NCI-H1930 (cell line): ENCODE results near the gene SERPINA10.

Source experiments
- DNase-seq, 2 experiments: peaks; one replicate each; lab custom pipeline; 2025; lab: John Stamatoyannopoulos, UW

Gene SERPINA10, protein sequence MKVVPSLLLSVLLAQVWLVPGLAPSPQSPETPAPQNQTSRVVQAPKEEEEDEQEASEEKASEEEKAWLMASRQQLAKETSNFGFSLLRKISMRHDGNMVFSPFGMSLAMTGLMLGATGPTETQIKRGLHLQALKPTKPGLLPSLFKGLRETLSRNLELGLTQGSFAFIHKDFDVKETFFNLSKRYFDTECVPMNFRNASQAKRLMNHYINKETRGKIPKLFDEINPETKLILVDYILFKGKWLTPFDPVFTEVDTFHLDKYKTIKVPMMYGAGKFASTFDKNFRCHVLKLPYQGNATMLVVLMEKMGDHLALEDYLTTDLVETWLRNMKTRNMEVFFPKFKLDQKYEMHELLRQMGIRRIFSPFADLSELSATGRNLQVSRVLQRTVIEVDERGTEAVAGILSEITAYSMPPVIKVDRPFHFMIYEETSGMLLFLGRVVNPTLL

DNA sequence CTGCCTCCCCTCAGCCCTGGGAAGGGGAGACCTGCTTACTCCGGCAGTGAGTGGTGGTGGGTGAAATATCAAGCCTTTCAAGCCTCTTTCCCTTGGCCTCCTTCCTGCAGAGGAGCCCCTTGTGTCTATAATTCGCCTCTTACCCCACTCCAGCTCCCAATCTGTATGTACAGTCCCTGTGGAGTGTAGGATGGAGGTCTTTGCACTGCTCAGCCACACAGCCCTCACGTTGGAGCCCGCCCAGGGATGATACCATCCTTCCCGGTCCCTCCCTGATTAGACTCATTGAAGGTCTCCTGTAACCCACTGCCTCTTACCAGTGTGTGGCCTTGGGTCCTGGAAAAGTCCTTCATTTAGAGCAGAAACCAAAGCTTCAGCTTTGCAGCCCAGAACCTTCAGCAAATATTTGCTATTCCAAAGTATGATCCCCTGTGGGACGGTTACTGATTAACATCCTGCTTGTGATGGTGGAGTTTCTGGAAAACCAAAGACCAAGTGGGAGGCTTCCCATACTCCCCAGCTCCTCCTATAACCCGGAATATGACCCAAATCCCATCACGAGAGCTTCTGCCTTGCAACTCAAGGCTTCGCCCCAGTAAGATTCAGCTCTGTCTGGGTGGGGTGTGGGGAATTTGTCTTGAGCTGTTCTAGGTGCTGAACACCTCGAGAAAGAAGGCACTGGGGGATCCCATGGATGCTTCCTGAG lies at the start of gene SERPINA10:
TSS of gene SERPINA10 (minus strand) at position 397 of the 706 bp plus-strand sequence. CDS start 2,675 bp downstream, outside the sequence.
- DNase-seq = no peak

DNA sequence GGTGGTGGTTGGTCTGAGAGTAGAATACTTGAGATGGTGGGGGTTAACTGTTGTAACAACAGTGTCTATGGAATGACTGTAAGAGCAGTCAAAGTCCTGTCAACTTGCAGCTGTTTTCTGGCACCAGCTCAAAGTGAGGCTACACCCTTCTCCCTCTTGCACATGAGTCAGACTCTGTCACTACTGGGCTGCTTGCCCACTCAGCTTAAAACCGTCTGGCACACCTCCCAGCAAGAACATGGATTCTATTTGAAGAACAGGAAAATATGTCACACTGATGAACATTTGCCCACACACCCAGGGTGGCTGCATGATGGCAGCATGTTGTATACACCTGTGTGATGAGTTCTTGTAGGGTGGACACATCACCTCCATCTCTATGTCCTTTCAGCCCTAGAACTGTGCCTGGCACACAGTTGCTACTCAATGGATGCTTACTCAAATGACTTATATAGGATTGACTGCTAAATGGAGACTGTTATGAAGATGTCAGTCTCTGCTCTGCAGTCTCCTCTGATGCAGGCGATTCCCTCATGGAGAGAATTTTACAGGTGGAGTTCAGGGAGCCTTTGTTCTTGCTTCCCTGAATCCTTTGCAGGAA lies 49.4 kb upstream of the SERPINA10 start:
- no peak for DNase-seq

DNA sequence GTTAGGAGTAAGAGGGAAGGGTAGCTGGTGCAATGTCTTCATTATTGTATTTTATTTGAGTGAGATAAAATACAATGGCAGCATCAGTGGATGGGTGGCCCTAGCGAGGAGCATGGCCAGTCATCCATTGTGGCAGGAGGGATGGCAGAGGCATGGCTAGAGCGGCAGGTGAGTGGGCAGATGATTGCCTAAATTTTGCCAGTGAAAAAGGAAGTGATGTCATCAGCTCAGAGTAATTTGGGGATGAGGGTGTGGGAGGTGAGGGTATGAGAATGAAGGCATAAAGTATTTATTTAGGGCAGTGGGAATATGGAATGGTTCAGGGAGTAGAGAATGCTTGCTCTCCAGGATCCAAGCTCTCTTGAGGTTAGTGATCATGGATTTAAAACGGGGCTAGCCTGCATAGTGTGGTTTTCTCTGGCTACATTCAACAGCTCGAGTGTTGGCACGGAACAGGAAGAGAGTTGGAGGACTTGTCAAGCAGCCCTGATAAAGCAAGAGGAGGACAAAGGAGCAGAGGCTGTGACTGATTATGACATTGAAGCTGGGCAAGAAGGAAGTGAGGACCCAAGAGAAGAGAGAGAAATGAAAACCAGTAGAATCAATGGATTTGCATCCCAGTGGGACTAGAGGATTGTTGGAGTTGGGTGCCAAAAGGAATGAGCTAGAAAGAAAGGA lies 48.7 kb upstream of the SERPINA10 start:
- DNase-seq = no peak

DNA sequence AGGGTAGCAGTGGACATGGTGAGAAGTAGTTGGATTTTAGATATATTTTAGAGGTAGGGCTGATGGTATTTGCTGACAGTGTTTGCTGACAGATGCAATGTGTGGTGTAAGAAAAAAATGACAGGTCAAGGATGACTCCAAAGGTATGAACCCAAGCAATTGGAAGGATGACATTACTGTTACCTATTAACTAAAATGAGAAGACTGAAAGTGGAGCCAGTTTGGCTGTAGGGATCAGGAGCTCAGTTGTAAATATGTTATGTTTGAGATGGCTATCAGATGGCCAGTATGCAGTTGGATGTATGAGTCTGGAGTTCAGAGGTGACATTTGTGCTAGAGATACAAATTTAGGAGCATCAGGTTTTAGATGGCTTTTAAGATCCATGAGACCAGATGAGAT lies 47.5 kb upstream of the SERPINA10 start:
- no peak for DNase-seq

DNA sequence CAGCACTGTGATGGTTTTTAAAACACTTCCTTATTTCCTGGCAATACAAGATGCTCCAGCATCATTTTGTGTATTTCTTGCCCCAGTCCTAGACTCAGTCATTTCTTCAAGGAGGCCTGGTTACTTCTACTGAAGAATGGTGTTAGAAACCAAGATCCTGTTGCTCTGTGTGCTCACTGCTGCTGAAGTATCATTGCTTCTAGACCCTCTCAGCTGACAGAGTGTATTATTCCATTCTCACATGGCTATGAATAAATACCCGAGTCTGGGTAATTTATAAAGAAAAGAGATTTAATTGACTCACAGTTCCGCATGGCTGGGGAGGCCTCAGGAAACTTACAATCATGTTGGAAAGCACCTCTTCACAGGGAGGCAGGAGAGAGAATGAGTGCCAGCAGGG lies 45.0 kb upstream of the SERPINA10 start:
- DNase-seq = no peak

DNA sequence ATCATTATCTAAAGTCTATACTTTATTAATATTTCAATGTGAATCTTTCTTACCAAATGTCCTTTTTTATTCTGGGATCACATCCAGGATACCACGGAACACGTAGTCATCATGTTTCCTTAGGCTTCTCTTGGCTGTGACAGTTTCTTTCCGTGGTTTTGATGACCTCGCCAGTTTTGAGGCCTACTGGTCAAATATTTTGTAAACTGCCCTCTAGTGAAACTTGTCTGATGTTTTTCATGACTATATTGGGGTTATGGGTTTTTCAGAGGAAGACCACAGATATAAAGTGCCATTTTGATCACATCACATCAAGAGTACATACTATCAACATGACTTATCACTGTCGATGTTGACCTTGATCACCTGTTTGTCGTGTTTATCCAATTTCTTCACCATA lies 44.2 kb upstream of the SERPINA10 start:
- DNase-seq = no peak

DNA sequence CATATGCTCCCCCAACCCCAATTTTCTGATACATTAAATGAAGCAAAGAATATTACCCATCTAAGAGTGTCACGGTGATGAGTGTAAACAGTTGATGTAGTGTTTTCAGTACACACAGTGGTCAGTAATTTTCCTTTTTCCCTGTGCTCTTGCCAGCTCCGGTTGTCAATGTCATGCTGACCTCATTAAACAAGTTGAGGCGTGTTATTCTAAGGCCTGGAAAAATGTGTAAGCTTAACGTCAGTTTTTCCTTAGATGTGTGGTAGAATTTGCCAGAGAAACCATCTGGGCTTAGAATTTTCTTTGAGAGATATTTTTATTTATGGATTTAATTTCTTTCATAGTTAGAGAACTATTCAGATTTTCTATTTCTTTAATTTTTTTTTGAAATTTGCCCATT lies 41.8 kb upstream of the SERPINA10 start:
- DNase-seq = no peak

DNA sequence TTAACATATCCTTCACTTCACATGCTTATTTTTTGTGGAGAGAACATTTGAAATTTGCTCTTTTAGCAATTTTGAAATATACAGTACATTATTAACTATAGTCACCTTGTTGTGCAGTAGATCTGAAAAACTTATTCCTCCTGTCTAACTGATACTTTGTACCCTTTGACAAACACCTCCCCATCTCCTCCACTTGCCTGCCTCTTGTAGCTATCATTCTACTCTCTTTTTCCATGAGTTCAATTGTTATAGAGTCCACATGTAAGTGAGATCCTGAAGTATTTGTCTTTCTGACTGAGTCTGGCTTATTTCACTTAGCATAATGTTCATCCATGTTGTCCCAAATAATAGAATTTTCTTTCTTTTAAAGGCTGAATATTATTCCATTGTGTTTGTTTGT lies 39.5 kb upstream of the SERPINA10 start:
- no peak for DNase-seq

DNA sequence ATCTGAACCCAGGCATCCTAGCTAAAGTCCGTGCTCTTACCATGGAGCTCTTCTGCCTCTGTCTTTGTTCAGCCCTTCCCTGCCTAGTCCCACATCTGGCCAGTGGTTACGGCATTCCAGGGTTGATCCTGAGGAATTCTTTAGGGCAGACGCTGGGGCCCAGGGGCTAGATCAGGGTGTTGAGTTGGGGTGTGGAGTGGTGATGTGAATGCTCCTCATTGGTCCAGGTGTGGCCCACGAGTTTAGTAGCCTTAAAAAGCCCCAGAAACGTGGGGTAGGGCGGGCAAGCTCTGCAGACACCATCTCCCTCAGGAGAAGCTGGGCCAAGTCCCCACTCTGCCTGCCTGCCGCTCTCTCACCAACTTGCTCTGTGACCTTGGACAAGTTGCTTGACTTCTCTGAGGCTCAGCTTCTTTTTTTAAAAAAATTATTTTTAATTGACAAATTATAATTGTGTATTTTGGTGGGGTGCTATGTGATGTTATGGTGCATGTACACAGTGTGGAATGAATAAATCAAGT lies 39.1 kb upstream of the SERPINA10 start:
- DNase-seq = no peak

DNA sequence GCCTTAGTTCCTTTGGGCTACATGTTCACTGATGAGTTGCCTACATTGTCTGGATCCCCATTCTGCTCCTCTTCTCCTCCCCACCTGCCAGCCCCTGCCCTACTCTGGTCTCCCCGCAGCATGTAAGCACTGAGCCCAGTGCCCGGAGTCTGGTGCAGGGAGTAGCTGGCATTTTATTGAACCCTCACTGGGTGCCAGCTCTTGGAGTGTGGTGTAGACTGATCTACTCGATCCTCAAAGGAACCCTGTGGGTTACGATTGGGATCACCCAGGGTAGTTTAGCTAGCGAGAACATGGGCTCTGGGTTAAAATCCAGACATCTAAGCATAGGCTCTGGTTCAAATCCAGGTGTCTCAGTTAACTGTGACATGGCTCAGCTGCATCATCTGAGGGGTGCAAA lies 38.4 kb upstream of the SERPINA10 start:
- no peak for DNase-seq

DNA sequence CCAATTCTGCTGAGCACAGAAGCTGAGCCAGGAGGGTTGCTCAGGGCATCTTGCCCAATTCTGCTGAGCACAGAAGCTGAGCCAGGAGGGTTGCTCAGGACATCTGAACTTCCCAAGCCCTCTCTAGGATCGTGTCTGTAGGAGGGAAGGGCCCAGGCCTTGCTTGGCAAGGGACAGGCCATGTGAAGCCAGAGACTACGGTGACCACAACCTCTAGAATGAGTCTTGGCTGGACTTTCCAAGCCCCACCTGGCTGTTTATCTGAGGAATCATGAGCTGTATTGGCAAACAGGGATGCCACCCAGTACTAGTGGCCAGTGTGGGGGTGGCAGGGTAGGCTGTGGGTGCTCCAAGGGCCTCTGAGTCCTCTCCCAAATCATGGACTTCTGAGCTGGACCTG lies 37.8 kb upstream of the SERPINA10 start:
- no peak for DNase-seq

DNA sequence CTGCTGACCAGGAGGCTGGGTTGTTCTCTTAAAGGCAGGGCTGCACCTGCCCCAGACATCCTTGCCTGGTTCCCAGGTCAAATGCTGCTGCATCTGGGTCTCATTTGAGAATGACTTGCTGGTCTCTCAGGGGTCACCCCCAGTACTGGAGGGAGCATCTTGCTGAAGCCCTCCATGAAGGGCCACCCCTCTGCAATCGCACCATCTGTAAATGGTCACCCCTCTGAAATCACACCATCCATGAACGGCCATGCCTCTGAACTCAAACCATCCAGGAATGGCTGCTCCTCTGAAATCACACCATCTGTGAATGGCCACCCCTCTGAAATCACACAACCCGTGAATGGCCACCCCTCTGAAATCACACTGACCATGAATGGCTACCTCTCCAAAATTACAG lies 37.4 kb upstream of the SERPINA10 start:
- DNase-seq = no peak

DNA sequence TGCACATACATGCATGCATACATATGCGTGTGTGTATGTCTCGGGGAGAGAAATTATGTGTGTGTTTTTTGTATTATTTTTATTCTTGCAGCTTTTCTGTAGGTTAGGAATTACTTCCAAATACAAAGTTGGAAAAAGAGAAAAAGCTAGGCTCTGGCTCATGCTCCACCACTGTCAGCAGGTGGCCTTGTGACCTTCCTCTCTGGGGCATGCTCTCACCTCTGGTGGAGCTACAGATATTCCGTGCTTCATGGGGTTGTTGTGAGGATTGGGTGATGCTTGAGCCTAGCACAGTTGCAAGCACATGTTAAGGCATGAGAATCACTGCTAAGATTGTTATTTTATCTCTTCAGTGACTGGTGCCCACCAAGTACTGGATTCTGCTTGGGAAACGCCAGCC lies 36.8 kb upstream of the SERPINA10 start:
- no peak for DNase-seq

DNA sequence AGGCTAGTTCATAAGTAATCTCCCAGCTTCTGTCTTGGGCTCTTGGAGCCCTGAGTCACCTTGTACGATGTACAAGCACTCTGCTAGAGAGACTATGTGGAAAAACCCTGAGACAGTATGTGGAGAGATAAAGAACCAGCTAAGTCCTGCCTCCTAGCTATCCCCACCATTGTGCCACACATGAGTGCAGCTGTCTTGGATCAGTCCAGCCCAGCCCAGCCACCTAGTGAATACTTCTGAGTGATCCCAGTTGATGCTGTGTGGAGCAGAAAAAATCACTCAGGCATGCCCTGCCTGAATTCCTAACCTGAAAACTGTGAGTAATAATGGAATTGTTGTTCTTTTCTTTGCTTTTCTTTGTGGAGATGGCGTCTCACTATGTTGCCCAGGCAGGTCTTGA lies 35.1 kb upstream of the SERPINA10 start:
- no peak for DNase-seq

DNA sequence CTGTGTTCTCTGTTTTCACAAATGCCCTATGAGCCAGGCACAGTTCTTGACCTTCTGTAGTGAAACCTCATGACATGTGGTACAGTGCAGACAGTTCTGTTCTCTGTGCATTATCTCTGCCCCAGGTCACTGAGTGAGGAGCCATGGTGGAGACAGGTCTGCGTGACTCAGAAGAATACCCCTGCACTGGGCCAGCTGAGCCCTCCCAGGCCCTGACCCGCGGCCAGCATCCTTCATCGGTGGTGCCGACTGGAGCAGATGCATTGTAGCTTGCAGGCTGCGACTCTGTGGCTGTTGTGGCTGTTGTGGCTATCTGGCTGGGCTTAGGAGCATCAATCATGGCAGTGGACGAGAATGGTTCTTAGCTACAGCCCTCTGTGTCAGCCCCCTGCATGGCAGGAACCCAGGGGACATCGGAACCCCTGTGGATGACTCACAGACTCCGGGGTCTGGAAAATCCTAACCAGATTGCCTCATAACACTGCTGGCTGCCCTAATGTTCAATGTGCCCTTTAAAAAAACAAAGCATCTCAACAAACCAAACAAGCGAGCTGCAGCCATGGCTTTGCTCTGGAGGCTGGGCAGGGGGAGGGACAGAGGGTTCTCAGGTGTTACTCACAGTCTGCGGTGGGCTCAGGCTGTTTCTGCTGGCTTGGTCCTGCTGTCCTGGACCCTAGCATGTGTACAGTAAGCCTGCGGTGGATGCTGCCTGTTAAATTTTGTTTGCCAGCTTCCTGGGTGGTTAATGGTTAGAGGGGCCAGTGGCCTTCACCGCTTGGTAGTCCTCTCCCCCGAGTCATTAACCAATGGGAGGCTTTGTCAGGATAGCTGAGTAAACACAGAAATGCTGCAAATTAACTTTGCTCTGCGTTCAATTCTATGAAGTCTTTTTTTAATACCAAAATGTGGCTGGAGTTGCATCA lies 29.8 kb upstream of the SERPINA10 start, which contains the start of gene SERPINA6:
TSS of gene SERPINA6 (minus strand) at position 689 of the 923 bp plus-strand sequence. CDS start 8,688 bp downstream, outside the sequence.
- DNase-seq = no peak

DNA sequence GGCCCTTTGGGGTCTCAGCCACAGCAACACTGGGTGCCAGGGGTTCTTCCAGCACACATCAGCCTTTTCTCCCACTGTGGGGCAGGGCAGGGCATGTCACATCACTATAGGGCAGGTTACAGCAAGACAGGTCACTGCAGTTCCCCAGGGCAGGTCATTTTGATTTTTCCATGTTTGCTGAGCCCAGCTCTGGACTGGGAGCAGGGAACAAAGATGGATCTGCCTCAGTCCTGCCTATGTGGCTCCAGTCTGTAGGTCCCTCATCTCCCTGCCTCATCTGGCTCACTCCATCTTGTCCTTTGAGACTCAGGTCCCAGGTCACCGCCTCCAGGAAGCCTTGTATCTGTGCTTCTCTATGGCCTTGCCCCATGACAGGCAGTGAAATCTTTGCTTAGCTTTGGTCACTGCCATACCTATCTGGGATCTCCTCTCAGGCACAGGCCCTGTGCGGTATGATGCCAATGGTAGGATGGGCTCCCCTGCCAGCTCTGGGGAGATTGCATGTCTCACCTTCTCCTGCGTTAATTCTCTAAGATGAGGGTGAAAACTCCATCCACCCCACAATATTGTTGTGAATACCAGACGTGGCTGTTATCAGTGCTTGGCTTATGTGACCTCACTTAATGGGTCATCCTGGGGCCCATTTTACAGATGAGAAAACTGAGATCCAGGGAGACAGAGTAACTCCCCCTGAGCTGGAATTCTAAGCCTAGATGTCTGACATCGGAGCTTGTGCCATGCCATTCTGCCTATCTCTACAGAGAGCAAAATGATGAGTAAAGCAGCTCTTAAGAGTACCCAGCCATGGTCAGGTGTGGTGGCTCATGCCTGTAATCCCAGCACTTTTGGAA lies 28.6 kb upstream of the SERPINA10 start:
- DNase-seq = no peak

DNA sequence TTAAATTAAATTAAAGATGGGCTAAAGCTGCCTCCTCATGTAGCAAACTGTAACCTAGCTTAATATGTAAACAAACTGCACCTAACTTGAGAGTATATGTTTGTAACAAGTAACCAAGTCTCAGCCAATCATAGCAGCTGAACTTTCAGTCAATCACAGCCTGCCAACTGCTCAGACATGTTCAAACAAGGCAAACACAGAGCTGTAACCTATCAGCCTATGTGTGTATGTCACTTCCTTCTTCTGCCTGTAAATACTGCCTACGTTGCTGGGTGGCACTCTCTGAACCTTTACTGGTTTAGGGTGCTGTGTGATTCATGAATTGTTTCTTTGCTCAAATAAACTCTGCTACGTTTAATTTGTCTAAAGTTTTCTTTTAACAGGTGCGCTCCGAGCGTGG lies 27.2 kb upstream of the SERPINA10 start:
- no peak for DNase-seq

DNA sequence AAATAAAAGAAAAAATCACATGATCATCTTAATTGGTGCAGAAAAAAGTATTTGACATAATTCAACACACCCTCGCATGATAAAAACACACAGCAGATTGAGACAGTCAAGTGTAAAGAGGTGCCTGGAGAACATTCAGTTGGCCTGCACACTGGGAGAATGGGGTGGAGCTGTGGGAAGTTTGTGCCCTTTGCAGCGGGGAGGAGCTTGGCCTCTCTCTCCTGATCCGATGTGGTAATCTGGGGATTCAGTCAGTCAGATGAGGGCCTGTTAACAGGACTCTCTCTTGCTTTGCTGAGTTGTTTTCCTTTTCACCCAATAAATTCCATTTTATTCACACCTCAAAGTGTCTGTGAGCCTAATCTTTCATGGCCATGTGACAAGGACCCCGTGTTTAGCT lies 24.2 kb upstream of the SERPINA10 start:
- DNase-seq = no peak

DNA sequence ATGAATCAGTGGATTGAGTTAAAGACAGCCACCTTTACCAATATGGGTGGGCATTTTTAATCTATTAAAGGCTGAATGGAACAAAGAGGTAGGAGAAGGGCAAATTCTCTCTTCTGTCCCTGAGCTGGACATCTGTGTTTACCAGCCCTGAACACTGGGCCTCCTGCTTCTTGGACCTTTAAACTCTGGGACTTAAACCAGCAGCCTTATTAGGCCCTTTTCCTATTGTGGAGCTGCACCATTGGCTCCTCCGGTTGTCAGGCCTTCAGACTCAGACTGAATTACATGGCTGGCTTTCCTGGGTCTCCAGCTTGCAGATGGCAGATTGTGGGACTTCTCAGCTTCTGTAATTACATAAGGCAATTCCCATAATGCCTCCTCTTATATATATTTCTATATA lies 23.6 kb upstream of the SERPINA10 start:
- no peak for DNase-seq

DNA sequence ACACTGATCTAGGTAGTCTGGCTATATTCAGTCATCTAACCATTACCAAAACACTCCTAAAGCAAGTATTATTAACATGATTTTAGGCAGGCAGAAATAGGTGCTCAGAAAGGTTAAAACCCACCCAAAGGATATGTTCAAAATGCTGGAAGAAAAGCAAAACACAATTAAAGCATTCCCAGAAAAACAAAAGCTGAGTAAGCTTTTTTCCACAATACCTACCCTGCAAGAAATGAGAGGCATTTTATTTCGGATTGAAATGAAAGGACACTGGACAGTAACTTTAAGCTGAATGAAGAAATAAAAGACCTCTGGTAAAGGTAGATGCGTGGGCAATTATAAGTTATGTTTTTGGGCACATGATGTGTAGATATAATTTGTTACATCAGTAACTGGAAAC lies 21.8 kb upstream of the SERPINA10 start:
- DNase-seq = no peak
